Skin of body (tissue), 2 donors: ENCODE data around the gene SH2D3C. TPM values are rescaled to one million over a fixed set of nuclear protein-coding genes. Genes with fewer than 3 reads are reported as not detected.
"Not testable (repeated sequence)": the region's sequence is repeated elsewhere in the genome, so short reads cannot be mapped to it uniquely, and the experiment has no call there.

Experiments used
- DNase-seq: peaks from one replicate; lab custom pipeline; 2025; lab: John Stamatoyannopoulos, UW
- total RNA-seq: library from RNA; depleted of rRNA; stranded (reverse); fragments of >200 nt; gene quantifications from one replicate; pipeline ENCODE4 v1.2.3, GENCODE V29; 2014

SH2D3C gene
- total RNA-seq, 1 donor from 2014 or later = 5.7 TPM

DNA sequence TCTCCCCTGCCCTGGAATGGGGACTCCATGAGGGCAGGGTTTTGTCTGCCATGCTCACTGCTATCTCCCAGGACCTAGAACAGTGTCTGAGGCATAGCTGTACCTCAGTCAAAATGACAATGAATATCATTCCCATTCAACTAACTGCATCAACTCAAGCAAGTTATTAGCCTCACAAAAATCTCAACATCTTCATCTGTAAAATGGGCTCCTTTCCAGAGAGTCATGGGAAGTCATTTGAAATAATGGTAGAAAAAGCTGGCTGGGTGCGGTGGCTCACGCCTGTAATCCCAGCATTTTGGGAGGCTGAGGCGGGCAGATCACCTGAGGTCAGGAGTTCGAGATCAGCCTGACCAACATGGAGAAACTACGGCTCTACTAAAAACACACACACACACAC lies 9.4 kb downstream of the SH2D3C start:
- DNase-seq = no peak

DNA sequence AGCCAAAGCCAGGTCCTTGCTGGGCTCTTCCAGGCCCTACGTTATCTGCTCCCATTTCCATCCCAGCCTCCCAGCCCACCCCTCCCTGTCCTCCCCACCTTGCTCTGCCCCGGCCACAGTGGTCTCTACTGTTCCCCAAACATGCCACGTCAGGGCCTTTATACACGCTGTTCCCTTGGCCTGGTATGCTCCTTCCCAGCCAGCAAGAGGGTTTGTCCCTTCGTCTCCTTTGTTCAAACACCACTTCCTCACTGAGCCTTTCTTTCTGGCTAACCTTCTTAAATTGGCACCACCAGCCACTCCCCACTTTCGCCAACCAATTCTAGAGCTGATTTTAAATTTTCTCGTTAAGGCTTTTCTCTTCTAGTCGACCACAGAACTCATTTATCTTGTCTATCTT lies 9.8 kb downstream of the SH2D3C start:
- DNase-seq = no peak

- DNase-seq = peak; percentile 43
These were observed 10.5 kb downstream of the SH2D3C start for GRCh38 chr9:127767909-127768331.

DNA sequence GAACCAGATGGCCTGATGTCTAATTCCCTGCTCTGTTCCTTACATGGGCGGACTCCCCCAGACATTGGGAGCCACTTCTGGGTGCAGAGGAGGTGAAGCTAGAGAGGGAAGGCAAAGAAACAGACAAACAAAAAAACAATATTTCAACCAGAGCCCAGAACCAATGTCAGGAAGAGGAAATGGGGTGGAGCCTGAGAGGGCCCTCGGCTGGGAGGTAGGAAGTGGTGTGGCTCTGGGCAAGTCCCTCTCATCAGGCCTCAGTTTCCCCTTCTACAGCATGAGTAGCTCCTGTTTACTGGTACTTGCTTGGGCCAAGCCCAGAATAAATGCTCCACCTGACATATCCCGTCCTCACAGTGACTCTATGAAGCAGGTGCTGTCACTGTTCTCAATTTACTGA lies 11.1 kb downstream of the SH2D3C start:
- no peak for DNase-seq

- no peak for DNase-seq
These were observed 13.0 kb downstream of the SH2D3C start for GRCh38 chr9:127765418-127765817.

DNA sequence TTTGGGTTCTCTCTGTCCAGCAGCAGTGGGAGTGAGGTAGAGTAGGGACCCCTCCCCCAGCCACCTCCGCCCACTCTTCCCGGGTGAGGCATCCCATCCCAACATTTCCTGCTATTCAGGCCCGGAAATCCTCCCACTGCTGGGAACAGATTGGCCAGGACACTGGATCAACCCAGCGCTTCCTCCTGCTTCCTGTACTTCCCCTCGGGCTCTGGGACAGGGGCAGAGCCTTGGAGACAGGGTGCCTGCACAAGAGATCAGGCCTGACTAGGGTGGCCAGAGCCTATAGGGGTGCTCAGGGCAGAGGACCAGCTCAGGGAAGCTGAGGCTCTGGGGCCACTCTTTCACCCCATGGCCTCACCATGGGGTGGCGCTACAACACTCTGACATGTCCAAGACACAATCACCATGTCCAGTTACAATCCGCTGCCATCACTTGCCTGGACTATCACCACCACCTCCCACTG lies 14.5 kb downstream of the SH2D3C start:
- DNase-seq = peak; percentile 31

DNA sequence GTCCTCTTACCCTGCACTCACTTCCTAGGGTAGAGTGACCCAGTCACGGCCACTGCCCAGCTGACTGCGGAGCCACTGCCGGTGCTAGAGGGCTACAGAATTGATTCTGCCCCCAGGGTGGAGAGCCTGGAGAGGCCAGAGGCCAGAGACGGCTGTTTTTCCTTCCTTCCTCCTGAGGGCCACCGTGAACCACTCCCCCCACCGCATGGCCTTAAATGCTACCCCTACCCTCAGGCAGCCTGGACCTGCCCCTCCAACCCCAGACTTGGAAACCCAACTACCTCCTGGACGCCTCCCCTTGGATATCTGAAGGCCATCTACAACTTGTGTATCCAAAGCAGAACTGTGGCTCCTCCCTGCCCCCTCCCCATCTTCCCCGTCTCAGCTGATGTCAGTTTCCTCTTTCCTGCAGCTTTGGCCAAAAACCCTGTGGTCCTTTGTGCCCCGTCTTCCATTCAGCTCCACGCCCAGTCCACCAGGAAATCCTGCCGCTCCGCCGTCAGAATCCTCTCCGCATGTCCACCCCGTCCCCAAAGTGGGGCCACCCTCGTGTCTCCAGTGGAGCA lies 16.3 kb downstream of the SH2D3C start:
- DNase-seq = no peak

- no peak for DNase-seq
These were observed 16.9 kb downstream of the SH2D3C start for GRCh38 chr9:127761491-127761956.

DNA sequence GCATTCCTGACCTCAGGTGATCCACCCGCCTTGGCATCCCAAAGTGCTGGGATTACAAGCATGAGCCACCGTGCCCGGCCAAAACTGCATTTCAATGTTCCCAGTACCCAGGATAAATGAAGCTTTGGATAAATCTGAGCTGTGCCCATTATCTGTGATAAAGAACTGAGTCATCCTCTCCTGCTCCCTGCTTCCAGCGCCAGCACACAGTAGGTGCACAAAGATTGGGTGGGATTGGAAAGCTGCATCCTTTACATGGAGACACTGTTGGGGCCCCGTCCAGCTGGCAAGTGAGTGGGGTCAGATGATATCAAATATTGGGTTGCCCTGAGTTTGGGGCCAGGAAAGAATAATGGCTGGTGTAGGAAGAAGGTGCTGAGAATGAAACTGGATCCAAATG lies 17.4 kb downstream of the SH2D3C start:
- DNase-seq = no peak

DNA sequence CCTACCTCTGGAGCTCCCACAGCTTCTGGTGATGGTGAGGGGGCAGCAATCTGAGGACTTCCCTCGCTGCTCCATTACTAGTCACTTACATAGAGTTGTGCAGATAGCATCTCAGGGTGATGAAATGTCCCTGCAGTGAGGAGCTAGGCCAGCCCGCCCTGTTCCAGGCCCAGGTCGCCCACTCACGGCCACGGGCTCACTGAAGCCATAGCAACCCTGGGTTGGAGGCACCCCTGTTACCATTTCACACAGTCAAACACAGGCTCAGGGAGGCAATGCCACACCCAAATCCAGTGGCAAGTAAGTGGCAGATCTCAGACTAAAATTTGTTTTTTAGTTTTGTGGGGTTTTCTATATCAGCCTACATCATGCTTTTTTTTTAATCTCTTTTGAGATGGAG lies 19.6 kb downstream of the SH2D3C start:
- no peak for DNase-seq

DNA sequence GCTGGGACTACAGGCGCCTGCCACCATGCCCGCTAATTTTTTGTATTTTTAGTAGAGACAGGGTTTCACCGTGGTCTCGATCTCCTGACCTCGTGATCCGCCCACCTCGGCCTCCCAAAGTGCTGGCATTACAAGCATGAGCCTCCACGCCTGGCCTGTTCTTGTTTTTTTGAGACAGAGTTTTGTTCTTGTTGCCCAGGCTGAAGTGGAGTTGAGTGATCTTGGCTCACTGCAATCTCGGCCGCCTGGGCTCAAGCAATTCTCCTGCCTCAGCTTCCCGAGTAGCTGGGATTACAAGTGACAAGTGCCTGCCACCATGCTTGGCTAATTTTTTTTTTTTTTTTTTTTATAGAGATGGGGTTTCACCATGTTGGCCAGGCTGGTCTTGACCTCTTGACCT lies 21.7 kb downstream of the SH2D3C start:
- DNase-seq = not testable (repeated sequence)

DNA sequence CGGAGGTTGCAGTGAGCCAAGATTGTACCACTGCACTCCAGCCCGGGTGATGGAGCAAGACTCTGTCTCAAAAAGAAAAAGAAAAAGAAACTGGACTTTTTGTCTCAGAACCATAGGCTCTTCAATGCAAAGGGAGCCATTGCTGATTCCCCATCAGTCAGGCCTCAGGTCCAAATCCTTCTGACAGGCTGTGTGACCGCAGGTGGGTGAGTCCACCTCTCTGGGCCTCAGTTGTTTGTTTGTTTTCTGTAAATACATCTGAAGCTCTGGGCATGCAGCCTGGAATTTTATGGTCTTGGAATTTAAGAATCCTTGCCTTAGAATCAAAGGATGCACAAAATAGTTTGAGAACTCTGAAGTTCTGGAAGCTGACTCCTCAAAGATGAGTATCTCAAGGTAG lies 22.2 kb downstream of the SH2D3C start:
- DNase-seq = no peak

DNA sequence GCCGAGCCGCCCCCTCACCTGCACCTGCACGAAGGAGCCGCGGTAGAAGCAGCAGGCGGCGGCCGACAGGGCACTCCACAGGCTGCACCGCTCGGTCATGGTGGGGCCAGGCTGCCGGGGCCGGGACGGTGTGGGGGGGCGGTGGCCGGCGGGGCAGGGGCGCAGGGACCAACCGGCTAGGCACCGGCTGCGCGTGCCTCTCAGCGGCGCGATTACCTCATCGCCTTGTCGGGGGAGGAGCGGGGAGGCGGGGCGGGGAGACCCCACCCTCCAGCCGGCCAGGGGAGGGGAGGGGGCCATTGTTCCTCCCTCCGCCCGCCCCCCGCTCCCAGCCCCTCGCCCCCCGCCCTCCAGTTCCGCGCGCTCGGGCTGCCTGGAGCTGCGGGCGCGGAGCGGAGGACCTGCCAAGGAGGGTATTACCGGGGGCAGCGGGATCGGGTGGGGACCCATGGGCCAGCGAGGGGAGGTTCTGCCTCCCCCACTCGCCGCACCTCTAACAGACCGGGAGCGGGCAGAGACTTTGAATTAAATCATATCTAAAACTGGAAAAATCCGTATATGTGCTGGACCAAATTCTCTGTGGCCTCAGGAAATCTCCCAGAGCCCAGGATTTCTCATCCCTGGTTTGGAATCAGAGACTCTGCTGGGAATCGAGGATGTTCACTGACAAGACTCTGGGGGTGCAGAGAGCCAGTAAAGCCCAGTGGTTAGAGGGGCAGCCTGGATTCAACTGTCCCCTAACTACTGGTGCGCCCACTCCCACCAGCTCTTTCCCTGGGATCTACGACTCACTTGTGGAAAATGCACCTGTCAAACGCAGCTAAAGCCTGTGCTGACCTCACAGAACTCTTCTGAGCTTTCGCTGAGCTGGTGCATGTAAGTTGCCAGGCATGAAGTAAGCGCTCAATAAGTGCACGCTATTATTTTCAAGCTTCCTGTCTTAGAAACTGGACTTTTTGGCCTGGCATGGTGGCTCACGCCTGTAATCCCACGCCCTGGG lies 23.1 kb downstream of the SH2D3C start:
- no peak for DNase-seq

- DNase-seq = no peak
These were observed 24.1 kb downstream of the SH2D3C start for GRCh38 chr9:127754099-127755060.

DNA sequence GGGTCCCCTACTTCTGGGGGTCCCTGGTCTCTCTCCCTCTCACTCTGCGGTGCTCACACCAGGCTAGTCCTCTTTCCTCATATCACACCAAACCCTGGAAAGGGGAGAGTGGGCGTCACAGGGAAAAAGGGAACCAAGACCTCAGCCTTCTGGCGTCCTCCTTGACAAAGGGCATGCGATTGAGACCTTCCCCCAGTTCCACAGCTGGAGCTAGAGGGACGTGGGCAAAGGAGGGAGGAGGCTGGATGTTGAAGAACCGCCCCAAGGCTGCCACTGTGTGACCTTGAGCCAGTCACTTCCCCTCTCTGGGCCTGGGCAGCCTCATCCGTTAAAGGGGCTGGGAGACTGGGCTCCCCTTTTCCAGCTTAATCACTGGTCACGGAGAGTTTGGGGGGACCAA lies 24.8 kb downstream of the SH2D3C start:
- no peak for DNase-seq

GRCh38 chr9:127753148-127753547 lies 25.3 kb downstream of the SH2D3C start:
- no peak for DNase-seq

- no peak for DNase-seq
These were observed 27.0 kb downstream of the SH2D3C start for GRCh38 chr9:127751269-127752054.

DNA sequence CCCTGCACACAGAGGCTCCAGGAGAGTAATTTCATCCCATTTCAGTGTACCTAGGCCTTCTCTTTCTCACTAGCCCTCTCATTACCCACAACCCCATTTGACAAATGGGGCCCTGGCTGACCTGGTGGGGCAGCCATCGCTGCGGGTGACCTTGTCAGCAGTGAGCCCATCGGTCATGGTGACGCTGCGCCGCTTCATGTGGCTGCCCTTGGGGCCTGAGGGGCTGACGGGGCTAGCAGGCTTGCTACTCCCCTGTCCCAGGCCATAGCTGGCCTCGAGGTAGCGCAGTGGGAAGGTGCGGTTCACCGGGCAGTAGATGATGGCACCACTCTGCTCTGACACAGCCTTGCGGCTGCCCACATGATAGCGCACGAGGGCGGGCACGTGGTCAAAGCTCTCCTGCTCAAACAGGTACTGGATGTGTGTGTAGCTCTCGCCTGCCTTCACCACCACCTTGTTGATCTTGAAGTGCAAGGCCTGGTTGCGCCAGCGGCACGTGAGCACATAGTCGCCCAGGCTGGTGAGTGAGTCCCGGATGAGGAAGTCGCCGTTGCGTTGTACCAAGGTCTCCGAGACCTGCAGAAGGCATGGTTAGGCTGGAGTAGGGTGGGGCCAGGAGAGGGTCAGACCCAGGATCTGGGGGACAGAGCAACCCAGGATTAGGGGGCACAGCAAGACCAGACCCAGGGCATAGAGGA lies 29.2 kb downstream of the SH2D3C start:
- DNase-seq = no peak

DNA sequence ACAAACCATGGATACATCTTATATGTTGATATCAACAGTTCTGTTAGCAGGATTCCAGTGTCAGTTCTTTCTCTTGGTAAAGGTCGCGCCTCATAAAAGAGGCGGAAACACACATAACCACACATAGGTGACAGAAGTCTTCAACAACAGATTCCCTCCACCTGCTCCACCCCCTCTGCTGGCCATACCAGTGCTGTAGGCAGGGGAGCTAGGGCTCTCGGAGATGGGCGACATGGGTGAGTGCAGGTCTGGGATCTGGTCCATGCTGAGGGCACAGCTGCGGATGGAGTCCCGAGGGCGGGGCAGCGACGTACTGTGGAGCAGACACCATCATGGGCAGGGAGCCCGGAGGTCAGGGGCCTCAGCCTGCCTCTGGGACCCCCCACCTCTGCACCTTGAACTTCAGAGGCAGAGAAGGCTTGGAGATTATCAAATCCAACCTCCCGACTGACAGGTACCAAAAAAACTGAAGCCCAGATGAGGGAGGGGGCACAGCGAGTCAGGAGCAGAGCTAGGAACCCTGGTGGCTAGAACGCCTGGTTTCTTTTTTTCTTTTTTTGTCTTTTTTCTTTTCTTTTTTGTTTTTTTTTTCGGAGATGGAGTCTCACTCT lies 31.4 kb downstream of the SH2D3C start:
- no peak for DNase-seq
